NCI-H2081 treated with DMSO at 0.1 percent for 48 hours (cell line): ENCODE data around the gene FBLN2.

Source experiments
- DNase-seq: peaks from one replicate; lab custom pipeline; 2025; lab: John Stamatoyannopoulos, UW

FBLN2 gene

GRCh38 chr3:13665582-13666226, 116.8 kb downstream of the FBLN2 start:
- no peak for DNase-seq

DNA sequence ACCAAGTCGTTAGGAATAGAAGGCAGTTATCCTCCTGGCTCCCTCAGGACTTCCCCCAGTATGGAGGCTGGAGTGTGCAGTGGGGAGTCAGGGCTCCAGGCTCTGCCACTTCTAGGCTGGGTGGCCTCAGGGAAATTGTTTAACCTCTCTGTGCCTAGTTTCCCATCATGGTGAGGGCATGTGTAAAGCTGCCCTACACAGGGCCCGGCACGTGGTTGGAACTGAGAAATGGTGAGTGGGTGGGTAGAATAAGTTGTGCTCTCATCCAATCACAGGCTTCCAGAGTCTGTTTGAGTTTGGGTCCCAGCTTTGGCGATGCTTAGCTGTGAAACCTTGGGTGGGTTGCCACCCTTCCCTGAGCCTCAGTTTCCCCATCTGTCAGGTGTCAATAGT, 117.3 kb downstream of the FBLN2 start:
- no peak for DNase-seq

DNA sequence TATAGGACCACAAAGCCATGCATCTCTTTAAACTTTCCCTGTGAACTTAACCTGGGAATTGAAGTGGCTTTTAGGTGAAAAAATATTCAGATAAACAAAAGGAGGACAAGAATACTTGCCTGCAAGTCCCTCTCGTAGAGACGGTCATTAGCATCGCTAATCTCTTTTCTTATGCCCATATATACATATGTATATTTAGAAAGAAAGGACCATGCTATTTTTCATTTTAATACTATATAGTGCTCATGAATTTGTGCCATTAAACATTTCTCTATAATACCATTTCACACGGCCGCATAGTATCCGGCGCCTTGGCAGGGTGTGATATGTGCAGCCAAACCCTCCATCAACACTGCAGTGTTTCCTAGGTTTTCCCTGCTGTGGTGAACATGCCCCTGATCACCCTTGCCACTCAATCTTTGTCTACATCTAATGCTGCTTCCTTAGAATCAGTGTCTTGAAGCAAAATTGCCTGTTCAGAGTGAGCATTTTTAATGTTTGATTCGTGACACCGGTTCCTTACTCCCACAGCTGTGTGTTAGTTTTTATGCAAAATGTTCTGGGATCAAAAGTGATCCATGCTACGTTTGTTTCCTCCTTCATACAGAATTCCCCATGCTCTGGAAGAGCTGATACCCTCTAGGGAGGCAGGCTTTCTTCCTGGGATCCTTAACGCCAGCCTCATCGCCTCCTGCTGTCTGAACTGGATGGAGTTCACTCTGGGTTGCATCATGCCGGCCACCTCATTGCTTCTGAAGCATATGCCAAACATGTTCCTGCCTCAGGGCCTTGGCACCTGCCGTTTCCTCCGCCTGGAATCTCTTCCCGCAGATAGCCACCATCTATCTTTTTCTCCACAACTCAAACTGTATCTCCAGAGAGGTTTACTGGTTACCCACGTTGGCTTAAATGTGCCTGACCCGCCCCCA, 118.1 kb downstream of the FBLN2 start:
- no peak for DNase-seq

GRCh38 chr3:13668136-13668535, 119.2 kb downstream of the FBLN2 start:
- no peak for DNase-seq

DNA sequence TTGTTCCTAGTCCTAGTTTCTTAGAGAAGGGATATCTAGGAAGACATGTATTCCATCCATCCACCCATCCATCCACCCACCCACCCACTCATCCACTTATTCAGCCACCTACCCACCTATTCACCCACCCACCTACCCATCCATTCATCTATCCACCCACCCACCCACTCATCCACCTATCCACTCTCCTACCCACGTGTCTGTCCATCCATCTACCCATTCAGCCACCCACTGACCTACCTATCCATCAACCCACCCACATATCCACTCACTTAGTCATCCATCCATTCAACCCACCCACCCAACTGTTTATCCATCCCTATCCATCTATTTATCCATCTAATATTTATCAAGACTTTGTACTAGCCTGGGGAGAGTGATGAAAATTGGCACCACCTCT, 120.5 kb downstream of the FBLN2 start:
- DNase-seq, result no peak

- no peak for DNase-seq
These were observed 121.4 kb downstream of the FBLN2 start for GRCh38 chr3:13670292-13670691.

GRCh38 chr3:13671482-13672233, 122.7 kb downstream of the FBLN2 start:
- DNase-seq, result no peak

DNA sequence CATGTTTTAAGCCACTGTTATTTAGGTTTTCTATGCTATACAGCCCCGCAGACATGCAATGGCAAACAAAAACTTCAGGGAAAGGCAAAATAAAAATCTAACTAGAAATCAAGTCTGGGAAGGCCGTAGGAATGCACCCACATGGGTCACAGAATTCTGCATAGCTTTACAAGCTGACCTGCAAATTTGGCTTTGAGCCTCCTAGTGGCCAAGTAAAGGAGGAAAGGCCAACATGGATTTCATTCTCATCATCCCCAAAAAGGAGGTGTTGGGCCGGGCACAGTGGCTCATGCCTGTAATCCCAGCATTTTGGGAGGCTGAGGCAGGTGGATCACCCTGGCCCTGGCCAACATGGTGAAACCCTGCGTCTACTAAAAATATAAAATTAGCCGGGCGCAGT, 124.3 kb downstream of the FBLN2 start:
- DNase-seq, result no peak

GRCh38 chr3:13674538-13675185, 125.7 kb downstream of the FBLN2 start:
- DNase-seq, result no peak

DNA sequence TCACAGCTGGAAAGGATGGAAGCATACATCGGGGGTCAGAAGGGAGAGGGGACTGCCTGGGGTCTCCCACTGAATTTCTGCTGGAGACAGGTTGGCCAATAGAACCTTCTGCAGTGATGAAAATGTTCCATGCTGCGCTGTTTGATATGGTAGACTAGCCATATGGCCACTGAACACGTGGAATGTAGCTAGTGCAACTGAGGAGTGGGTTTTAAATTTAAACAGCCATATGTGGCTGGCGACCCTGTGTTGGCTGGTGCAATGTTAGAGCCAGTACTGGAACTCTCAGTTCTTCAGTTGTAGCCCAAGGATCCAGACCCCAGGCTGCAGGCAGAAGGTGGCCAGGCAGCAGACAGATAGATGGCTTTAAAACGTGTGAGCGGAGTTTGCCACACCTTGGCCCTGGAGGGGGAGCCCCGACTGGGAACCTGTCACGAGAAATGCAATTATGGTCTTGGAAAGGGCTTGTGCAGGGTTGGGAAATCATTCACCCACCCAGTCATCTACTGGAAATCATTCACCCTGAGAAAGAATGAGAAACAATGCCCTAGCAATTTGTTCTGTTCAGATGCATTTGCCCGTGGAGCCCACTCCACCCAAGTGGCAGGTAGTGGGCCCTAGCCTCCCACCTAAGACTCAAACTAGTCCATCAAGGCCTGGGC, 127.6 kb downstream of the FBLN2 start:
- no peak for DNase-seq

DNA sequence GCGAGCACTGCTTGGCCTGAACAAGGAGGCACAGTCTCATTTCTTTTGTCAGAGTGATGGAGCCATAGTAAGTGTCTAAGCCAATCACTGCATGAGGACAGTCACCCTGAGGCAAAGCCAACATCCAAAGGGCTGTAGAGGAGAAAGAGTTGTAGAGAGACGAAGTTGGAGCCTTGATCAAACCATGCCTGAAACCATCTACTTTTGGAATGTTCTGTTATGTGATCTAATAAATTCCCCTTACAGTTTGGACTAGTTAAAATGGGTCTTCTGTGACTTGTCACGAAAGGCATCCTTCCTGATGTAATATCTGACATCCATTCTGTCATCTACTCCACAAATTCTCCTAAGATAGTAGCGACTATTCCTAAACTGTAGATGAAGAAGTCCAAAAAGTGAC, 128.3 kb downstream of the FBLN2 start:
- no peak for DNase-seq

- no peak for DNase-seq
These were observed 133.0 kb downstream of the FBLN2 start for GRCh38 chr3:13681931-13682330.

DNA sequence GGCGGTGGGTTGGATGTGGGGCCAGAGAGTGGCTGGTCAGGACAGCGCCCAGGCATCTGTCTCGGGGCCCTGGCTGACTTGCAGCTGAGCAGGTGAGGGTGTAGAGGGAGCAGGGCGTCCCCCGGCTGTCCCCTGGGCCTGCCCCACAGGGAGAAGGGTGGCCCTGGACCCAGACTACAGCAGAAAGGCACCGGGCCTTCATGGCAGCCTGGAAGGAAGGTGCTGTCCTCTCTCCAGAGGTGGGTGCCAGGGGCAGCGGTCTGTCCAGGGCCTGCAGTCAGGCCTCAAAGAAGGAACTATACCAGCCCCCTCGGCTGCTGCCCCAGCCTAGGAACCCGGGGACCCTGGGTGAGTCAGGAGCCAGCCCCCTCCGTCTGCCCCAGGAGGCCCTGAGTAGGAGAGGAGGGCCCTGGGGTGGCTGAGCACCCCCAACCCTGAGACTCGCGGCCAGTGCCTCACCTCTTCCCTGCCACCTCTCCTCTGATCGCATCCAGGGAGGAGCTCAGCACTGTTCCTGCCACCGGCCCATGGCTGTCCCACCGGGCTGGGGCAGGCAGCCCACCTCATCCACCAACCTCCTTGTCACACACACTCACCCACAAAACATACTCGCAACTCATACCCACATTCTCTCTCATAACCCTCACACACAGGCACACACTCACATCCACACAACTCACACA, 133.5 kb downstream of the FBLN2 start:
- DNase-seq, result no peak

DNA sequence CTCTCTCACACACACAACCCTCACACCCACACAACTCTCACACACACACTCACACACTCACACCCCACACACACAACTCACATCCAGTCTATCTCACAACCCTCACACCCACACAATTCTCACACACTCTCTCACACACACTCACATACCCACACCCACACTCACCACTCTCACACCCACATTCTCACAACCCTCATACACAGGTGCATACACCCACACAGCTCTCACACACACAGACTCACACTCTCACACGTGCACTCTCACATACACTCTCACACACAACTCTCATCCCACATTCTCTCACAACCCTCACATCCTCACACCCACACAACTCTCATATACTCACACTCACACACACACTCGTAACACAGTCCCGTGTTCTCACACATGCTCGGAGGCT, 134.4 kb downstream of the FBLN2 start:
- no peak for DNase-seq

DNA sequence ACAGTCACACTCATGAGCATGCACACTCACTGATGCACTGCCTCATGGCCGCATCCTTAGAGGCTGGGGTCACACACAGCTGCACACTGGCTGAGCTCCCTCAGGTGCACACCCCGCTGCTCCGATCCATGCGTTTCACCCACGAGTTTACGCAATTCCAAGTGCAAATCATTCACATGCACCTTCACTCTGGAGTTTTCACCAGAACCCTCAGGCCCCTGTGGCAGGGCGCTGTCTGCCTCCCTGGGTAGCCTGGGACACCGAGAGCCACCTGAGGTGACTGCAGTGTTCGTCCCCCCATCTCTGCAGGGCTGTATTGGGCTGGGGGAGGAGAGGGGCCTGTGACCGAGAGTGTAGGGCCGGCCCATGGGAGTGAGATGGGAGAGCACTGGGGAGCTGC, 134.8 kb downstream of the FBLN2 start:
- no peak for DNase-seq

DNA sequence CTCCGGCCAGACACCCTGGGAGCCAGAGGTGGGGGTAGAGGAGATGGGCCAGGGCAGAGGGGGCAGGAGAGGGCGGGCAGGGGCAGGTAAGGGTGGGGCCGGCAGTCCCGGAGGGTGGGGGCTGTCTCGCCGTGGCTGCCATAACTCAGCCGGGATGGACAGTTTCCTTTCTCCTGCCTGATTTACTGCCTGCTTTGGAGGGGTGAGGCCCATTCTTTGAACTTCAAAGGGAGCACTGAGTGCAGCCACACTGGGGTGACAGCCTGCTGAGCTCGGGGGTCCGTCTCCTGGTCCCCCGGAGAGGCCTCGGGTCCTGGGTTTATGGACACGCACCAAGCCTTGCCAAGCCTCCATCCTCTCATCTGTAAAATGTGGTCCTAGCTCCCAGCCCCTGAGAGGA, 135.4 kb downstream of the FBLN2 start:
- no peak for DNase-seq

DNA sequence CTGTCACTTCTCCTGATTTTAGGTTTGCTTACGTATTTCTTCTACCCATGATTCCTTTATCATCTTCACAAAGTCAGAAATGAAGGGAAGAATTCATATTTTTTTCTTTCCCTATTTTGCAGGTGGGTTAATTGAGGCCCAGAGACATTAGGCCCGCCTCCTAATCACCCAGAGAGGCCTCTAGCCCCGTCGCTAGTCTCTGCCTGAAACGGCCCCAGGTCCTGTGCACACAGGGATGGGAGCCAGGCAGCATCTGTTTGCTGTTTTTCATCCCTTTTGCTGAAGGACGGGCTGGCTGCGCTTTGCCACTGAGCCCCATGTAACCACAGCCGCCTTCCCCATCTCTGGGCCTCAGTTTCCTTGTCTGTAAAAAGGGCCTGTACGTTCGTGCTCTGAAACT, 135.9 kb downstream of the FBLN2 start:
- DNase-seq, result no peak

DNA sequence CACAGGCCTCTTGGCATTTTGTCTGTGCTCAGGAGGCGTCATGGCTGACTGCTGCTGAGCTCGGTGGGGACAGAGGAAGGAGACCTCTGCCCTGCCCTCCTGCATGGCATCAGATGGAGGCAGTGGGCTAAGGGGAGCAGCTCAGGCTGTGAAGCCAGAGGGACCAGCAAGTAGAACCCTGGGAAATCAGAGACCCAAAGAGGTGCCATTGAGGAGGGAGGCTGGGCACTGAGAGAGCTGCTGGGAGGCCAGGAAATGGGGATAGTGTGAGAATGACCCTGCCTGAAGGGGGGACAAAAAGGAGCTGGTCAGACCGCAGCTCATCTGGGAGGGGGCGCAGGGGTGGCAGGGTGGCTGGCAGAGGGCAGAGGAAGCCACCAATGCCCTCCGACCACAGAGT, 136.8 kb downstream of the FBLN2 start:
- DNase-seq, result no peak

GRCh38 chr3:13686367-13687160, 137.6 kb downstream of the FBLN2 start:
- DNase-seq, result no peak

GRCh38 chr3:13687517-13687943, 138.6 kb downstream of the FBLN2 start:
- no peak for DNase-seq
